ENCODE measurements around the gene RBMS1.
"Not testable (repeated sequence)": the region's sequence is repeated elsewhere in the genome, so short reads cannot be mapped to it uniquely, and the experiment has no call there.

The RBMS1 gene

DNA sequence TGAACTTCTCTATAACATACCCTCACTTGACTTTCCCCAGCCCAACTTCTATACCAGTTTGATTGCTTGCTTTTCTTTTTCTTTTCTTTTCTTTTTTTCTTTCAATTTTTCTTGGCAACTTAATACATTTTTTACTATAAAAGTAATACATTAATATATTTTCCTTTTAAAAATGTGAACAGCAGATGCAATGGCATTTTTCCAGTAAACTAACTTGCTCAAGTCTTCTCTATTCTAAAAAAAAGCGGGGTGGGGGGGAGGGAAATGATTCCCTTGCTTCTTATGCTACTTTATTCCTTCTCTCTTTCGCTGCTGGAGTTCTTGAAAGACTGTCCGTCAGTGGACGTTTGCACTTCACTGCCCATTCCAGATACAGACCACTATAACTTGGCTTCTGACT lies 70.5 kb downstream of the RBMS1 start:
- H3K27ac ChIP-seq (ENCODE audit: low read length), result no peak overlapping the region
- peaks cover 20% of the 10 kb centered on the region for H3K4me1 ChIP-seq (ENCODE audit: low read length)

GRCh38 chr2:160421646-160422501 lies 71.7 kb downstream of the RBMS1 start:
- H3K9ac ChIP-seq (ENCODE audit: low read length); H3K36me3 ChIP-seq (replicated peaks; ENCODE audit: insufficient read depth, low read length); H4K20me1 ChIP-seq (ENCODE audit: insufficient read depth, low read length); H3K9me2 ChIP-seq (replicated peaks; ENCODE audit: insufficient read depth, low read length); H3K79me2 ChIP-seq (ENCODE audit: low read length); H3F3A ChIP-seq (ENCODE audit: insufficient read depth, low read length); H3K9me3 ChIP-seq (replicated peaks; ENCODE audit: insufficient read depth, low read length); H3K27me3 ChIP-seq (replicated peaks; ENCODE audit: insufficient read depth, low read length); H2AFZ ChIP-seq (ENCODE audit: low read length): not testable (repeated sequence)
- H3K27ac ChIP-seq (ENCODE audit: low read length), result peak overlapping the region; percentile 45; the same call in 1 of the 2 replicates
- peak overlapping the region; percentile 13; the same call in 1 of the 2 replicates for H3K4me3 ChIP-seq (ENCODE audit: low read length)
- DNase-seq, result peak; percentile 43
- H3K4me1 ChIP-seq (ENCODE audit: low read length), result peaks cover 17% of the 10 kb centered on the region
- peak overlapping the region; percentile 88 for H3K4me2 ChIP-seq (ENCODE audit: low read depth, low read length)

More for the DNA sequence above, 70.5 kb downstream of the RBMS1 start:
- no peaks in the 10 kb centered on the region for H4K20me1 ChIP-seq (ENCODE audit: insufficient read depth, low read length)
- H3K27me3 ChIP-seq (replicated peaks; ENCODE audit: insufficient read depth, low read length), result 0 out of 2 replicates have a peak, but pooled peaks cover 3% of the 10 kb centered on the region
- no peak overlapping the region for H3K4me3 ChIP-seq (ENCODE audit: low read length)
- H2AFZ ChIP-seq (ENCODE audit: low read length), result no peak overlapping the region
- no peaks in the 10 kb centered on the region for H3K79me2 ChIP-seq (ENCODE audit: low read length)
- no peaks in the 10 kb centered on the region for H3K9me2 ChIP-seq (replicated peaks; ENCODE audit: insufficient read depth, low read length)
- no peak for TF ChIP-seq EZH2phosphoT487 (IDR thresholded peaks at IDR 0.05; ENCODE audit: low read length)
- TF ChIP-seq, protein P1, sequence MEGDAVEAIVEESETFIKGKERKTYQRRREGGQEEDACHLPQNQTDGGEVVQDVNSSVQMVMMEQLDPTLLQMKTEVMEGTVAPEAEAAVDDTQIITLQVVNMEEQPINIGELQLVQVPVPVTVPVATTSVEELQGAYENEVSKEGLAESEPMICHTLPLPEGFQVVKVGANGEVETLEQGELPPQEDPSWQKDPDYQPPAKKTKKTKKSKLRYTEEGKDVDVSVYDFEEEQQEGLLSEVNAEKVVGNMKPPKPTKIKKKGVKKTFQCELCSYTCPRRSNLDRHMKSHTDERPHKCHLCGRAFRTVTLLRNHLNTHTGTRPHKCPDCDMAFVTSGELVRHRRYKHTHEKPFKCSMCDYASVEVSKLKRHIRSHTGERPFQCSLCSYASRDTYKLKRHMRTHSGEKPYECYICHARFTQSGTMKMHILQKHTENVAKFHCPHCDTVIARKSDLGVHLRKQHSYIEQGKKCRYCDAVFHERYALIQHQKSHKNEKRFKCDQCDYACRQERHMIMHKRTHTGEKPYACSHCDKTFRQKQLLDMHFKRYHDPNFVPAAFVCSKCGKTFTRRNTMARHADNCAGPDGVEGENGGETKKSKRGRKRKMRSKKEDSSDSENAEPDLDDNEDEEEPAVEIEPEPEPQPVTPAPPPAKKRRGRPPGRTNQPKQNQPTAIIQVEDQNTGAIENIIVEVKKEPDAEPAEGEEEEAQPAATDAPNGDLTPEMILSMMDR (IDR thresholded peaks at IDR 0.05; ENCODE audit: low read length), result no peak
- no peak for TF ChIP-seq EZH2 (optimal IDR thresholded peaks at IDR 0.05; ENCODE audit: low read depth, low read length)
- DNase-seq, result no peak
- no peaks in the 10 kb centered on the region for H3K9me3 ChIP-seq (replicated peaks; ENCODE audit: insufficient read depth, low read length)
- peaks cover 21% of the 10 kb centered on the region for H3F3A ChIP-seq (ENCODE audit: insufficient read depth, low read length)
- H3K4me2 ChIP-seq (ENCODE audit: low read depth, low read length), result no peak overlapping the region
- H3K9ac ChIP-seq (ENCODE audit: low read length), result no peak overlapping the region
- H3K36me3 ChIP-seq (replicated peaks; ENCODE audit: insufficient read depth, low read length), result no peaks in the 10 kb centered on the region

DNA sequence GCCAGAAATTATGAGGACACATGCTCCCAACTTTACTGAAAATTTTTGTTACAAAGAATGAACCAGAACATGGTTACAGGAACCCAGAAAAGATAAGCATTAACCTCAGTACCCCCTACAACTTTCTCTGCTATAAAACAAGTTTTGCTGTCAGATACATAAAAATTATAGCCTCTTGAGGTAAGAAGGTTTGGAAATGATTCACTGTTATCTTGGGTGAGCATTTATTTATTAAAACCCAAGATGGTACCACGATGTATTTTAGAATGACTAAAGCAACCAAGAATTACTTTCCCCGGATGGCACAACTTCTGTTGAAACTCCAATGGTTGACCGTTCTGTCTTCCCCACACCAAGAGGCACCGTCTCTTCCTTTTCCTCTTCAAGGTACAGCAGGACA lies 72.9 kb downstream of the RBMS1 start:
- TF ChIP-seq EZH2 (optimal IDR thresholded peaks at IDR 0.05; ENCODE audit: low read depth, low read length) (no peak), EZH2phosphoT487 (IDR thresholded peaks at IDR 0.05; ENCODE audit: low read length) (no peak)
- TF ChIP-seq, protein P1 (IDR thresholded peaks at IDR 0.05; ENCODE audit: low read length), result no peak
- H3K9ac ChIP-seq (ENCODE audit: low read length), result no peak overlapping the region
- no peak overlapping the region for H3K4me2 ChIP-seq (ENCODE audit: low read depth, low read length)
- 0 out of 2 replicates have a peak, but pooled peaks cover 3% of the 10 kb centered on the region for H3K27me3 ChIP-seq (replicated peaks; ENCODE audit: insufficient read depth, low read length)
- H2AFZ ChIP-seq (ENCODE audit: low read length), result no peak overlapping the region
- H3K9me2 ChIP-seq (replicated peaks; ENCODE audit: insufficient read depth, low read length), result no peaks in the 10 kb centered on the region
- DNase-seq, result no peak
- H3F3A ChIP-seq (ENCODE audit: insufficient read depth, low read length), result peaks cover 9% of the 10 kb centered on the region; the same call in 1 of the 2 replicates
- H4K20me1 ChIP-seq (ENCODE audit: insufficient read depth, low read length), result no peaks in the 10 kb centered on the region
- H3K4me3 ChIP-seq (ENCODE audit: low read length), result no peak overlapping the region
- H3K36me3 ChIP-seq (replicated peaks; ENCODE audit: insufficient read depth, low read length), result no peaks in the 10 kb centered on the region
- no peaks in the 10 kb centered on the region for H3K9me3 ChIP-seq (replicated peaks; ENCODE audit: insufficient read depth, low read length)
- no peaks in the 10 kb centered on the region for H3K79me2 ChIP-seq (ENCODE audit: low read length)
- H3K27ac ChIP-seq (ENCODE audit: low read length), result no peak overlapping the region
- peaks cover 17% of the 10 kb centered on the region for H3K4me1 ChIP-seq (ENCODE audit: low read length)

Data from MM.1S (cell line).